T-cell (primary cell): ENCODE measurements around the gene KCNJ10. TPM values are rescaled to one million over a fixed set of nuclear protein-coding genes. Genes with fewer than 3 reads are reported as not detected.
A peak's percentile ranks its signal among the peaks of the same experiment; 100 is the strongest.

Source experiments
- ATAC-seq, 4 experiments: fragments of 200-7000 bp in 3 of 4; fragments of 150-1000 bp in 1 of 4; cut with Tn5 transposase; replicated peaks in 1 of 4; 1 replicate in 3 of 4; 2 replicates in 1 of 4; pipeline ENCODE4 v1.10.0; 2021; ENCODE audit warnings: moderate library complexity in 3 of 4, mild to moderate bottlenecking in 2 of 4, moderate number of reproducible peaks in 1 of 4
- CTCF ChIA-PET, 2 donors: fragments of 300-600 bp; sonication (Branson Sonifier 250); formaldehyde crosslinking; loops; one replicate each; lab custom pipeline; 2022; ENCODE audit warnings: antibody characterized with exemption in 2 of 2; lab: Charles Lee
- POLR2A ChIA-PET, 2 donors: fragments of 300-600 bp; sonication (Branson Sonifier 250); formaldehyde crosslinking; loops; one replicate each; lab custom pipeline; 2022; ENCODE audit warnings: antibody characterized with exemption in 2 of 2; lab: Charles Lee
- DNase-seq, 35 experiments: peaks; one replicate each; pipeline versions ENCODE4 v3.0.0 to v3.0.0-alpha.2; 2013 to 2023
- H3K27ac ChIP-seq: one replicate; pipeline ENCODE4 v1.5.1; 2013; ENCODE audit warnings: low read length
- H3K27me3 ChIP-seq, 2 experiments: replicated peaks in 1 of 2; 1 replicate in 1 of 2; 2 replicates in 1 of 2; pipeline versions ENCODE4 v1.6.1 to v1.7.0; 2013; ENCODE audit warnings: low read length in 1 of 2, mixed read lengths in 1 of 2; ENCODE audit not compliant: control insufficient read depth in 2 of 2, insufficient read depth in 2 of 2; ENCODE audit errors: extremely low read depth in 1 of 2
- H3K36me3 ChIP-seq, 2 donors: 1 replicate in 1 of 2; 2 replicates in 1 of 2; pipeline versions ENCODE4 v1.6.1 to v1.7.0; 2013; ENCODE audit warnings: low read length in 1 of 2; ENCODE audit not compliant: control insufficient read depth in 2 of 2, insufficient read depth in 1 of 2; ENCODE audit errors: extremely low read depth in 1 of 2
- H3K4me1 ChIP-seq, 2 experiments: 1 replicate in 1 of 2; 2 replicates in 1 of 2; pipeline versions ENCODE4 v1.6.1 to v1.7.0; 2013; ENCODE audit warnings: low read length in 2 of 2, mixed read lengths in 1 of 2; ENCODE audit not compliant: insufficient read depth in 2 of 2, control insufficient read depth in 1 of 2; ENCODE audit errors: extremely low read depth in 1 of 2
- H3K4me3 ChIP-seq, 2 donors: 1 replicate in 1 of 2; 2 replicates in 1 of 2; pipeline versions ENCODE4 v1.5.1 to v1.7.0; 2013; ENCODE audit warnings: mild to moderate bottlenecking in 2 of 2, low read length in 1 of 2, moderate library complexity in 1 of 2; ENCODE audit not compliant: control insufficient read depth in 1 of 2; ENCODE audit errors: extremely low read depth in 1 of 2
- H3K9me3 ChIP-seq: 2 replicates; pipeline ENCODE4 v1.7.0; 2013
- H3K27ac Mint-ChIP-seq, 2 donors: one replicate each; pipeline ENCODE4 v1.8.0; 2020 to 2021; ENCODE audit warnings: mild to moderate bottlenecking in 2 of 2, mixed read lengths in 2 of 2
- H3K27me3 Mint-ChIP-seq, 2 donors: one replicate each; pipeline ENCODE4 v1.8.0; 2021 to 2022; ENCODE audit warnings: mixed read lengths in 2 of 2
- H3K36me3 Mint-ChIP-seq: one replicate; pipeline ENCODE4 v1.8.0; 2021; ENCODE audit warnings: mixed read lengths
- H3K4me1 Mint-ChIP-seq, 3 donors: one replicate each; pipeline ENCODE4 v1.8.0; 2020 to 2022; ENCODE audit warnings: mixed read lengths in 3 of 3, mild to moderate bottlenecking in 1 of 3
- H3K4me3 Mint-ChIP-seq, 3 donors: one replicate each; pipeline ENCODE4 v1.8.0; 2020 to 2022; ENCODE audit warnings: mild to moderate bottlenecking in 3 of 3, mixed read lengths in 3 of 3, moderate library complexity in 3 of 3
- H3K9me3 Mint-ChIP-seq, 3 donors: one replicate each; pipeline ENCODE4 v1.8.0; 2020 to 2022; ENCODE audit warnings: mixed read lengths in 3 of 3
- WGBS: methylation state at CpG from one replicate; pipeline ENCODE4 v1.1.5; 2013; ENCODE audit warnings: missing lambda C conversion rate; ENCODE audit not compliant: insufficient coverage; 5-methylcytosine and 5-hydroxymethylcytosine counted together
- total RNA-seq, 35 experiments: library from RNA in 6 of 35; stranded (reverse) in 6 of 35; fragments of 120-200 nt in 1 of 35; gene quantifications; one replicate each; pipeline versions ENCODE4 v1.2.1 to v1.2.4 and lab custom pipeline; 2013 to 2026

Gene KCNJ10
- total RNA-seq, 5 donors from 2014 or later (not counting 1 experiment from before 2014, with no cell fraction given): 0.22 TPM; not detected in 4

- 24% methylated on average over 96 of the region's 96 CpGs for WGBS
- POLR2A ChIA-PET: no interaction called here
- Histone ChIP-seq H3K9me3 (no peaks in the 10 kb centered on the region), H3K27ac (no peak overlapping the region), H3K4me1 (peaks cover 0 to 16% of the 10 kb centered on the region in 2 experiments), H3K4me3 (peak overlapping the region; percentile 33 to 36), H3K36me3 (peaks cover 0 to 19% of the 10 kb centered on the region in 2 donors), H3K27me3 (peaks cover 13 to 31% of the 10 kb centered on the region in 2 experiments)
- peak overlapping the region; percentile 68 to 78 (median 72) for H3K4me3 Mint-ChIP-seq
- H3K27ac Mint-ChIP-seq: no peak overlapping the region
- H3K4me1 Mint-ChIP-seq: peaks cover 12 to 18% (median 17%) of the 10 kb centered on the region in 3 donors
- peaks cover 25 to 36% of the 10 kb centered on the region in 2 donors for H3K27me3 Mint-ChIP-seq
- H3K36me3 Mint-ChIP-seq: peaks cover 23% of the 10 kb centered on the region
- CTCF ChIA-PET: interaction anchor here in 1 of 2 donors (0.9 to 4.1 kb wide), 3 partner anchors 21 to 207 kb away, joined by 3 to 21 read pairs (median 21); no protein-coding TSS in a partner anchor
- DNase-seq (peak; percentile 31 to 83 (median 60)), ATAC-seq (peak; percentile 78 to 89 (median 86))
- H3K9me3 Mint-ChIP-seq: no peaks in the 10 kb centered on the region
These were observed 14.2 kb upstream of the KCNJ10 start for GRCh38 chr1:160083968-160084770.

DNA sequence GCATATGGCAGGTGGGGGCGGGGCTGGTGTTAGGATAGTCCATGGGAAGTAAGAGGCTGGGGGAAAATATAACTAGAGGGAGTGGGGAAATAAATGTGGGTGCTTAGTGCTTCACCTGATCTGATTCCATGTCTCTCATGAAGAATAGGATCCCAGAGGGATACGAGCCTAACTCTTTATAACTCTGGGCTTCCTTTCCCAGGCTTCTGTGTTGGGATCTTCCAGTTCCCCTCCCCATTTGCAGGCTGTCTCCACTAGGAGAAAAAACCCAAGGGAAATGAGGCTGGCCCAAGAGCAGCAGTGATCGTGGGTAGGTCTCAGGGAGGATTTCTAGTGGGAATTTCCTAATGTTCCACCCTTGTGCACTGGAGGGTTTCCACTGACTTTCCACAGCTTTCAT lies 13.0 kb upstream of the KCNJ10 start:
- H3K9me3 Mint-ChIP-seq: no peaks in the 10 kb centered on the region
- DNase-seq: no peak
- peaks cover 34 to 44% of the 10 kb centered on the region in 2 donors for H3K27me3 Mint-ChIP-seq
- ChIA-PET POLR2A (no interaction called here), CTCF (interaction anchor here (0.6 to 1.4 kb wide), 6 partner anchors 15 to 1759 kb away, joined by 3 to 10 read pairs (median 4); partner anchors contain the start of gene IGSF8 (in 1 of the 2))
- Histone ChIP-seq H3K4me1 (peaks cover 0 to 20% of the 10 kb centered on the region in 2 experiments), H3K27ac (no peak overlapping the region), H3K36me3 (peaks cover 0 to 7% of the 10 kb centered on the region in 2 donors), H3K27me3 (peaks cover 15 to 40% of the 10 kb centered on the region in 2 experiments), H3K9me3 (no peaks in the 10 kb centered on the region), H3K4me3 (no peak overlapping the region)
- H3K27ac Mint-ChIP-seq: no peak overlapping the region
- H3K4me1 Mint-ChIP-seq: peaks cover 12 to 17% (median 12%) of the 10 kb centered on the region in 3 donors
- peaks cover 11% of the 10 kb centered on the region for H3K36me3 Mint-ChIP-seq
- WGBS: 50% methylated on average over 1 of the region's 3 CpGs
- H3K4me3 Mint-ChIP-seq: peak overlapping the region; percentile 14 to 78 (median 62)
- ATAC-seq: no peak

DNA sequence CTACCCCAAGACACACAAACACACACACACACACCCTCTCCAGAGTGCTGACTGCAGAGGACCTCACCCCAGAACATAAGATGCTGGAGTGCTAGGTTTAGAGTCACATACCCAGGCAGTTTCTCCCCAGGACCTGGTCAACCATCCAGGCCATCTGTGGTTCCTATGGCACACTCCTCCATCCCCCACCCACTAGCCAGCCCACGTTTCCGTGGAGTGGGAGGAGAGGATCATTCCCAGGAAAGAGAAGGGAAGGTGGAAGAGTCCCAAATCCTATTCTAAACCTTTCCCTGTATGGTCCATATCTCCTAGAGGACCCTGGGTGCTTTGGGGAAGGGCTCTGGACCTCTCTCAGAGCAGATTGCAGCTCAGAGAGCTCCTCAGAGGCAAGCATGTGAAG lies 12.5 kb upstream of the KCNJ10 start:
- no peak for DNase-seq
- Histone ChIP-seq H3K27ac (no peak overlapping the region), H3K36me3 (peaks cover 0 to 5% of the 10 kb centered on the region in 2 donors), H3K27me3 (peaks cover 15 to 44% of the 10 kb centered on the region in 2 experiments), H3K4me1 (peaks cover 0 to 20% of the 10 kb centered on the region in 2 experiments), H3K9me3 (no peaks in the 10 kb centered on the region), H3K4me3 (no peak overlapping the region)
- no peak overlapping the region for H3K27ac Mint-ChIP-seq
- POLR2A ChIA-PET: no interaction called here
- H3K4me3 Mint-ChIP-seq: peak overlapping the region in 1 of 3 donors; percentile 78
- CTCF ChIA-PET: interaction anchor here (0.6 to 1.4 kb wide), 9 partner anchors 16 to 1759 kb away, joined by 3 to 10 read pairs (median 4); partner anchors contain the start of gene IGSF8 (in 1 of the 2)
- no CpG with 5 or more reads among the region's 2 CpGs for whole genome bisulfite sequencing
- peaks cover 9% of the 10 kb centered on the region for H3K36me3 Mint-ChIP-seq
- ATAC-seq: no peak
- peaks cover 35 to 46% of the 10 kb centered on the region in 2 donors for H3K27me3 Mint-ChIP-seq
- H3K9me3 Mint-ChIP-seq: no peaks in the 10 kb centered on the region
- H3K4me1 Mint-ChIP-seq: peaks cover 12 to 17% (median 12%) of the 10 kb centered on the region in 3 donors

DNA sequence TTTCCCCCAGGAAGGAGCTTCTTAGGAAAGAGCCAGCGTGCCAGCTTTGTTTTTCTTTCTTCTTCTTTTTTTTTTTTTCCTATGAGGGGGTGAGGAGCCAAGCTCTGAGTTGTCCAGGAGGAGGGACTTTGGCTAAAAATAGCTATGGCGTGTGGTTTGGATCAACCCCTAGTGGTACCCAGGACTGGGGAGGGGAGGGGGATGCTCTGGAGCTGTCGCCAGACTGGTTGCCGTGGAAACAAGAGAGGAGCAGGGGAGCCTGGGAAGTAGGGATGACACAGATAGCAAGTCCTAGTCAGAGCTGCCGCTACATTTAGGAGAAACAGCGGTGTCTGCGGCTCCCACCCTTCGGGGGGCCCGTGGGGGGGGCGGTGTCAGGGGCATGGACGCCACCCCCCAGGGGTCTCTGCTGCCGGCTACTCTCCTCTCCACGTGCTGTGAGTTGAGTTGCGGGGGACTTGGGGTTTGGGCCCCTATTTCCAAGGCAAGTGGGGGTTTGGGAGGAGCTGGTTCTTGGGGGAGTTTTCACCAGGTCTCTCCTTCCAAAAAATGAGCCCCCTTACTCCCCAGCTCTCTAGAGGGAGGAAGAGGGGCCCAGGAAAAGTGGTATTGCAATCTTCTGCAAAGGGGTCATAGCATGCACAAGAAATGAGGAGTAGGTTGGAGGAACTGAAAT lies 11.4 kb upstream of the KCNJ10 start, which contains the start of gene KCNJ9:
TSS of gene KCNJ9 (plus strand) at position 278 of the 676 bp plus-strand sequence. CDS start 2,493 bp downstream, outside the sequence.
- no peak within 1 kb of the TSS for H3K27ac ChIP-seq
- H3K27me3 Mint-ChIP-seq: peaks cover 40 to 55% of the 10 kb centered on the region in 2 donors
- H3K4me3 ChIP-seq: no peak within 1 kb of the TSS
- H3K36me3 ChIP-seq: no peaks in the 10 kb centered on the region
- H3K27me3 ChIP-seq: peaks cover 15 to 49% of the 10 kb centered on the region in 2 experiments
- no peak for ATAC-seq
- ChIA-PET POLR2A (interaction anchor here in 1 of 2 donors (0.5 to 0.7 kb wide), 3 partner anchors 35 to 1995 kb away, joined by 6 to 10 read pairs (median 7); no protein-coding TSS in a partner anchor), CTCF (interaction anchor here (0.6 to 1.6 kb wide), 7 partner anchors 27 to 256 kb away, joined by 3 to 8 read pairs (median 4); no protein-coding TSS in a partner anchor)
- peaks cover 6% of the 10 kb centered on the region for H3K36me3 Mint-ChIP-seq
- WGBS: 37% methylated on average over 6 of the region's 14 CpGs
- DNase-seq: no peak
- H3K27ac Mint-ChIP-seq: no peak within 1 kb of the TSS
- H3K9me3 ChIP-seq: no peaks in the 10 kb centered on the region
- H3K4me1 Mint-ChIP-seq: peaks cover 12 to 17% (median 12%) of the 10 kb centered on the region in 3 donors
- no peak within 1 kb of the TSS for H3K4me3 Mint-ChIP-seq
- H3K9me3 Mint-ChIP-seq: no peaks in the 10 kb centered on the region
- H3K4me1 ChIP-seq: peaks cover 0 to 20% of the 10 kb centered on the region in 2 experiments

- WGBS: 80% methylated on average over 1 of the region's 6 CpGs
- POLR2A ChIA-PET: interaction anchor here in 1 of 2 donors (0.7 kb wide), 1 partner anchor 155 kb away, joined by 7 read pairs; no protein-coding TSS in a partner anchor
These were observed 10.6 kb upstream of the KCNJ10 start for GRCh38 chr1:160080381-160081100.

More at GRCh38 chr1:160080381-160081100, 10.6 kb upstream of the KCNJ10 start:
- ATAC-seq (no peak), DNase-seq (no peak)
- H3K36me3 ChIP-seq: no peaks in the 10 kb centered on the region
- peaks cover 0 to 17% of the 10 kb centered on the region in 2 experiments for H3K4me1 ChIP-seq
- peaks cover 15 to 49% of the 10 kb centered on the region in 2 experiments for H3K27me3 ChIP-seq
- H3K27ac Mint-ChIP-seq: no peak overlapping the region
- peaks cover 3% of the 10 kb centered on the region for H3K36me3 Mint-ChIP-seq
- CTCF ChIA-PET: interaction anchor here (0.5 to 1.6 kb wide), 9 partner anchors 10 to 256 kb away, joined by 3 to 8 read pairs (median 3); partner anchors contain the start of genes DCAF8 (in 1 of the 2) and KCNJ10 (in 1 of the 2)
- H3K4me1 Mint-ChIP-seq: peaks cover 7 to 11% (median 10%) of the 10 kb centered on the region in 3 donors
- H3K9me3 Mint-ChIP-seq: no peaks in the 10 kb centered on the region
- no peaks in the 10 kb centered on the region for H3K9me3 ChIP-seq
- H3K27me3 Mint-ChIP-seq: peaks cover 40 to 61% of the 10 kb centered on the region in 2 donors
- H3K4me3 ChIP-seq: no peak overlapping the region
- no peak overlapping the region for H3K27ac ChIP-seq
- H3K4me3 Mint-ChIP-seq: no peak overlapping the region
